Measurements from ENCODE around the gene PSMD12.
A peak's percentile ranks its signal among the peaks of the same experiment; 100 is the strongest.

Gene PSMD12

DNA sequence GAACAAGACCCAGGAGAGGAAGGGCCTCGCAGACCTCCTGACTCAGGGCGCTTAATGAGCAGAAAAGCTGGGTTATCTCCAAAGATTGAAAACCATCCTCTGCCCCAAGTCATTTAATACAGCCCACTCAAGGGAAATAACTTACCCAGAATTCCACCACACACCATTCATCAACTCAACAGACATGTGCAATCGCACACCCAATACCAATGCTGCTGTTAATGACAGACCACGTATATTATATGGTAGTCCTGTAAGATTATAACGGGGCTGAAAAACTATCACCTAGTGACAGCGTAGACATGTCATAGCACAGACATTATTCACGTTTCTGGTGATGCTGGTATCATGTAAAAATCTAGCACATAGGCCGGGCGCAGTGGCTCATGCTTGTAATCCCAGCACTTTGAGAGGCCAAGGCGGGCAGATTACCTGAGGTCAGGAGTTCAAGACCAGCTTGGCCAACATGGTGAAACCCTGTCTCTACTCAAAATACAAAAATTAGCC lies 68.9 kb downstream of the PSMD12 start:
- no peak for DNase-seq

DNA sequence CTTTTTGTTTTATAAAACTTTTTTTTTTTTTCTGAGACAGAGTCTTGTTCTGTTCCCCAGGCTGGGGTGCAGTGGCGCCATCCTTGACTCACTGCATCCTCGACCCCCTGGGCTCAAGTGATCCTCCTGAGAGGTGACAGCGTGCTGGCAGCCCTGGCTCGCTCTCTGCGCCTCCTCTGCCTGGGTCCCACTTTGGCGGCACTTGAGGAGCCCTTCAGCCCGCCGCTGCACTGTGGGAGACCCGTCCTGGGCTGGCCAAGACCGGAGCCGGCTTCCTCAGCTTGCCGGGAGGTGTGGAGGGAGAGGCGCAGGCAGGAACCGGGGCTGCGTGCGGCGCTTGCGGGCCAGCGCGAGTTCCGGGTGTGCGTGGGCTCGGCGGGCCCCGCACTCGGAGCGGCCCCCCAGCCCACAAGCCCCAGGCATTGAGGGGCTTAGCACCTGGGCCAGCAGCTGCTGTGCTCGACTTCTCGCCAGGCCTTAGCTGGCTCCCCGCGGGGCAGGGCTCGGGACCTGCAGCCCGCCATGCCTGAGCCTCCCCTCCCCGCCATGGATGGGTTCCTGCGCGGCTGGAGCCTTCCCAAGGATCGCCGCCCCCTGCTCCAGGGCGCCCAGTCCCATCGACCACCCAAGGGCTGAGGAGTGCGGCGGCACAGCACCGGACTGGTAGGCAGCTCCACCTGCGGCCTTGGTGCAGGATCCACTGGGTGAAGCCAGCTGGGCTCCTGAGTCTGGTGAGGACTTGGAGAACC lies 71.8 kb downstream of the PSMD12 start:
- no peak for DNase-seq

DNA sequence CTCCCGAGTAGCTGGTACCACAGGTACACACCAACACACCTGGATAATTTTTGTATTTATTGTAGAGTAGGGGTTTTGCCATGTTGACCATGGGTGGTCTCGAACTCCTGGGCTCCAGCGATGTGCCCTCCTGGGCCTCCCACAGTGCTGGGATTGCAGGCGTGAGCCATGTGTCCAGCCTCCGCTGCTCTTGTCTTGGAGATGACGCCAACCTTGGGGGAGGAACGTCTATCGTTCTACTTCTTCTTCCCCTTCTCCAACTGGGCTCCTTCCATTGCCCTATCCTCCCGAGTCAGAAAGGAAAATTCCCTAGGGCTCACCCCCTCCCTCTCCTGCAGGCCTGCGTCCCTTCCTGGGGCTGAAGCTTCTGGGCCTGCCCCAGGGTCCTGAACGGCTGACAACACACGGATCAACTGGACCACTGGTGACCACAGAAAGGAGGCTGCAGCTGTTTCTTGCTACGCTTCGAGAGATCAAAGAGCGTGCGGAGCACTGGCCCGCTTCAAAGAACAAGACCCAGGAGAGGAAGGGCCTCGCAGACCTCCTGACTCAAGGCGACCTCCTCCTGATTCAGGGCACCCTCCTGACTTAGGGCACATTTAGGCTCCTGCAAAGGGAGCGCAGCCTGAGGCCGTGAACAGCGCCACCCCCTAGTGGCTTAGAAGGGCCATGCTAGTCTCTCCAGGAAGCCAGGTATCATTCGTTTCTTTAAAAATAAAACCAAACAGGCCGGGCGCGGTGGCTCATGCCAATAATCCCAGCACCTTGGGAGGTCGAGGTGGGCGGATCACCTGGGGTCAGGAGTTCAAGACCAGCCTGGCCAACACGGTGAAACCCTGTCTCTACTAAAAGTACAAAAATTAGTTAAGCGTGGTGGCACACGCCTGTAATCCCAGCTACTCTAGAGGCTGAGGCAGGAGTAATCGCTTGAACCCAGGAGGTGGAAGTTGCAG lies 72.8 kb downstream of the PSMD12 start:
- DNase-seq = peak; percentile 87

DNA sequence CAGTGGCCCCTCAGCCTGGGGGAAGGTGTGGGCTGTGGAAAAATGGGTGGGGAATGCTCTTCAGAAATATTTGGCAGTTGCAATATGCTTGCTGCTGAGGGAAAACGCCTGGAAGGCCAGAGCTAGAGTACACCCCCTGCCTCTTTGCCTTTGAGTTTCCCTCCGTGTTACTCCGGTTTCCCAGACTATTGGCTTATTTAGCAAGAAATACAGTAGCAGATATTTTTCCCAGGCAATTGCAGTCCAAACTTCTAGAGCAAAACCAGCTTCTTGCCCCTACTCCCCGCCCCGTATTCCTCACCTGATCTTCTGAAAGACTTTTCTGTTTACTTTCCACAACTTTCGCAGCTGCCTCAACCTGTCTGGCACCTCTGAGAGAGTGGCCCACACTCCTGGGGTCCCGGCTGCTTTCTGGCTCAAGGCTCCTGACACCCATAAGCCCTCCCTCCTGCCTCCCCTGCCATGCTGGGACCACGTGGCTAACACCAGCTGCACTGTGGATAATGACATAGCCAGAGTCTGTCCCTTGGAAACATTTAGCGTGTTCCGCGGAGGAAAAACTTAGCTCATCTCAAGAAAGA lies 75.6 kb downstream of the PSMD12 start:
- no peak for DNase-seq

DNA sequence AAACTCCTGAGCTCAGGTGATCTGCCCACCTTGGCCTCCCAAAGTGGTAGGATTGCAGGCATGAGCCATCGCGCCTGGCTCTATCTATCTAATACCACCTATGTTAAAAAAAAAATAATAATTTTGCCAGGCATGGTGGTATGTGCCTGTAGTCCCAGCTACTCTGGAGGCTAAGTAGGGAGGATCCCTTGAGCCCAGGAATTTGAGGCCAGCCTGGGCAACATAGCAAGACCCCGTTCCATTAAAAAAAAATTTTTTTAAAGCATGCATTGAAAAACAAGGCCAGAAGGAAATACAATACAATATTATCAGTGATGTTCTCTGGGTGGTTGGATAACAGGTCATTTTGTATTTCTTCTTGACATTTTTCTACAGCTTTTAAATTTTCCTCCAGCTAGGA lies 76.1 kb downstream of the PSMD12 start:
- DNase-seq = no peak

DNA sequence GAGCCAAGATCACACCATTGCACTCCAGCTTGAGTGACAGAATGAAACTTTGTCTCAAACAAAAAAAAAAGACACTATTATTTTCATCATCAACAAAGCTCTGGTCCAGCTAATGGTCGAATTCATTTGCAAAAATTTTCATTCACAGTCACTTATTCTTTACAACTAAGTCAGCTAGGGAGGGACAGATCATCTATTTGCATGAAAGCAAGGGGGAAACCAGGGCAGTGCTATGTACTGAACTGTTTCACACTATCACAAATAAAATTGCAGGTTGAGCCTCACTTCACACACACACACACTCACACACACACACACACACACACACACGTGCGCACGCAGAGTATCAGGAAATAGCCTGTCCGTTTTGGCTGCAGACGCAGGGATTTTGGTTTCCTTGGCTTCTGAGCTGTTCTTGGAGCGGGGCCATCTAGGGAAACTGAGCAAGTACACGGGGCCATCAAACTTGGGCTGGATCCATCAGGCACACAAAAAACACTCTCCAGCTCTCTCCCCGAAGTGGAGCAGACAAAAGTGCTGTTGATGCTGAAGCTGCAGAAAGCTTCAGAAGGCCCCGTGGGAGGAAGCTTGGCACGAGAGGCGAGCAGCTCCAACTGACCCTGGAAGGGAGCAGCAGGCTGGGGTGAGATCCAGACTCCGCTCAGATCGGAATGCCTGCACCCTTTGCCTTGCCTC lies 77.0 kb downstream of the PSMD12 start:
- no peak for DNase-seq

All from activated effector memory CD4-positive, alpha-beta T cell treated with anti-CD3 and anti-CD28 coated beads, Interleukin-2, amount 50 U/mL, for 16 hours (primary cell).